Hematopoietic multipotent progenitor cell treated with erythropoietin and hydrocortisone succinate and interleukin-3 and kit ligand, for 15 days (in vitro differentiated cells): ENCODE measurements around the gene AHNAK2.
A peak's percentile ranks its signal among the peaks of the same experiment; 100 is the strongest.
"Not testable (repeated sequence)": the region's sequence is repeated elsewhere in the genome, so short reads cannot be mapped to it uniquely, and the experiment has no call there.

Experiments used
- DNase-seq: peaks from one replicate; pipeline ENCODE4 v3.0.0-alpha.2; 2015; ENCODE audit warnings: low spot score

AHNAK2 gene

DNA sequence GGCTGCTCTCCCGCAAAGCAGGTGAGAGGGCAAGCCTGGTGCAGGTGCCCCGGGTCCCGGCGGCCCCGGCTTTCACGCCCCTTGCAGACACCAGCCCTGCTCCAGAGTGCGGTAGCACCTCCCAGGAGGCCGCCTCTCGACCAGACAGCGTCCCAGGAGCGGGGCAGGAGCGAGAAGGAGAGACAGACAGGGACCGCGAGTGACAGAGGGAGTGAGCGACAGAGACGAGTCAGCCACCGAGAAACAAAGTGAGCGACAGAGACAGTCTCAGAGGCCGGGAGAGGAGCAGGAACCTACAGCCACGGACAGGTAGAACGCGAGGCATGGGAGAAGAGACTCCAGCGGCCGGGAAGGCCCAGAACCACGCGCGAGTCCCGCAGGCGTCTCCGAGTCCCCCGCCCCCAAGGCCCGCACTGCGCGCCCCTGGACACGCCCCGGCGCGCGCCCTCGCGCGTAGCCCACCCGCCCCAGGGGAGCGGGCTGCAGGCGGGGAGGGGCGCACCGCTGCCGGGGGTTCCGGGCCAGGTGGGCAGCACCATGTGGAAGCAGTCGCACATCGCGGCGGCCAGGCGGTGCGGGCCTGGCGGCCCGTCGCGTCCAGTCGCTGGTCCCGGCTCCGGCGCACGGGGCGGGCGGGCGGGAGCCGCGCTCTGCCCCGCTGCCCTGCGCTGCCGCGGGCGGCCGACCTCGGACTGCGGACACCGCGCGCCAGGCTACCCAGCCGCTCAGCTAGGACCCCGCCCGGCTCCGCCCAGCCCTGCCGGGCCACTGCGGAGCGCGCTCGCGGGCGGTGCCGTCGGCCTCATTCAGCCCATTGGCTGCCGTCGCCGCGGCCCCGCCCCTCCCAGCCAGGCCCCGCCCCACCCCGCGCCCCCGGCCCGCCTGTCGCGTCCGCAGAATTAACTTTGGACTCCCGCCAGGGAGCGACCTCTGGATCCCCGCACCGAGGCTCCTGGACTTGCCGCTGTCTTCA is at the start of gene AHNAK2:
TSS of gene AHNAK2 (minus strand) at position 694 of the 973 bp plus-strand sequence. CDS start at position 557, 137 bp downstream.
- peak; percentile 61 for DNase-seq

DNA sequence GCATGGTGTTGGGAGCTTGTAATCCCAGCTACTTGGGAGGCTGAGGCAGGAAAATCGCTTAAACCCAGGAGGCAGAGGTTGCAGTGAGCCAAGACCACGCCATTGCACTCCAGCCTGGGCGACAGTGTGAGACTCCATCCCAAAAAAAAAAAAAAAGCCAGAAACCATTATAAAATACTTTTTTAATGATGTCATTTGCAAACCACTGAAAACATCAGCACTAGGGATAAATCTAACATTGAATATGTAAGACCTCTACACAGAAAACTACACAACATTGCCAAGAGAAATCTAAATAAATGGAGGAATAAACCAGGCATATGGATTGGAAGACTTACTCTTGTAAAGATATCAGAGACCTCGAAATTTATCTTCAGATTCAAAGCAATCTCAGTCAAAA is 49.5 kb upstream of the AHNAK2 start:
- DNase-seq: not testable (repeated sequence)

DNA sequence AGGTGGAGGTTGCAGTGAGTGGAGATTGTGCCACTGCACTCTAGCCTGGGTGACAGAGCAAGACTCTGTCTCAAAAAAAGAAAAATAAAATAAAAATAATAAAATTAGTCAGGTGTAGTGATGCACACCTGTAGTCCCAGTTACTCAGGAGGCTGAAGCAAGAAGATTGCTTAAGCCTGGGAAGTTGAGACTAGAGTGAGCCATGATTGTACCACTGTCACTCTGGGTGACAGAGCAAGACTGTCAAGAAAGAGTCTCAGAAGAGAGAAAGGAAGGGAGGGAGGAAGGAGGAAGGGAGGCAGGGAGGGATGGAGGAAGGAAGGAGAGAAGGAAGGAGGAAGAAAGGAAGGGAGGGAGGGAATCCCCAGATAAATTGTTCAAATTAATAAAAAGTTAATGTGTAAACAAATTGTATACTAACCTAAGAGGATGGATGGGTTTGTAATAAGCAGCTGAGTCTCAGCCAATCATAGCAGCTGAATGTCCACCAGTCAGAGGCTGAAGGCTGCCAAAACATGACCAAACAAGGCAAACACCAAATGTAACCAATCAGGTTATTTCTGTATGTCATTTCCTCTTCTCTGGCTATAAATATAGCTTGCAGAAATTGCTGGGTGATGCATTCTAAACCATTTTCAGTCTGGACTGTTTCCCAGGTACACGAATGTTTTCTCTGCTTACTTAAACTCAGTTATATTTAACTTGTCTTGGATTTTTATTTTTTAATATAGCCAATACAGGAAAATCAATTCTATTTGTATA is 48.8 kb upstream of the AHNAK2 start:
- no peak for DNase-seq

DNA sequence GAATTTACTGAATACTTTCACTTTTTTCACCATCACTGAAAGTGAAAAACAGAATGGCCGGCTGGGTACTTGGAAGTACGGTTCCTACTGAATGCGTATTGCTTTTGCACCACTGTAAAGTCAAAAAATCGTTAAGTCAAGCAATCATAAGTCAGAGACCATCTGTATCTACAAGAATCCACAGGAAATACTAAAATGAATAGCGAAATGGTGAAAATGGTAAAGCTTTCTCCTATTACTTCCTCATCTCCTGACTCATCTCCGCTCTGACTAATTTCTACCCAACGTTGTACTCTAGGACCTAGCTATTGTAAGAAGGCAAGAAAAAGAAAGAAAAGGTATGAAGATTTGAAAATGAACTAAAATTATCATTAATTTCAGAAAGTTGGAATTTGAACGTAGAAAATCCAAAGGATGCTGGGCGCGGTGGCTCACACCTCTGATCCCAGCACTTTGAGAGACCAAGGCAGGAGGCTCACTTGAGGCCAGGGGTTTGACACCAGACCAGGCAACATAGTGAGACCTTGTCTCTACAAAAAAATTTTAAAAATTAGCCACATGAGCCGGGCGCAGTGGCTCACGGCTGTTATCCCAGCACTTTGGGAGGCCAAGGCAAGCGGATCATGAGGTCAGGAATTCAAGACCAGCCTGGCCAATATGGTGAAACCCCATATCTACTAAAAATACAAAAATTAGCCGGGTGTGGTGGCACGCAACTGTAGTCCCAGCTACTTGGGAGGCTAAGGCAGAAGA is 48.0 kb upstream of the AHNAK2 start:
- DNase-seq: no peak

DNA sequence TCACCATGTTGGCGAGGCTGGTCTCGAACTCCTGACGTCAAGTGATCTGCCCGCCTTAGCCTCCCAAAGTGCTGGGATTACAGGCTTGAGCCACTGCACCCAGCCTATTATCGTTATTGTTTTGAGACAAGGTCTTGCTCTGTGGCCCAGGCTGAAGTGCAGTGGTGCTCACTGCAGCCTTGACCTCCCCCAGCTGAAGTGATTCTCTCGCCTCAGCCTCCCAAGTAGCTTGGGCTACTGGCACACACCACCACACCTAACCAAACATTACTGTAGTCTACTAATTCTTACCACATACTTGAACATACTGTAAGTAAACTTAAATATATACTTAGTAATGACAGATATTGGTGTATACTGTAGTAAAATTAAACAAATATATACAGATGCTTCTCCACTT is 47.3 kb upstream of the AHNAK2 start:
- DNase-seq: no peak

DNA sequence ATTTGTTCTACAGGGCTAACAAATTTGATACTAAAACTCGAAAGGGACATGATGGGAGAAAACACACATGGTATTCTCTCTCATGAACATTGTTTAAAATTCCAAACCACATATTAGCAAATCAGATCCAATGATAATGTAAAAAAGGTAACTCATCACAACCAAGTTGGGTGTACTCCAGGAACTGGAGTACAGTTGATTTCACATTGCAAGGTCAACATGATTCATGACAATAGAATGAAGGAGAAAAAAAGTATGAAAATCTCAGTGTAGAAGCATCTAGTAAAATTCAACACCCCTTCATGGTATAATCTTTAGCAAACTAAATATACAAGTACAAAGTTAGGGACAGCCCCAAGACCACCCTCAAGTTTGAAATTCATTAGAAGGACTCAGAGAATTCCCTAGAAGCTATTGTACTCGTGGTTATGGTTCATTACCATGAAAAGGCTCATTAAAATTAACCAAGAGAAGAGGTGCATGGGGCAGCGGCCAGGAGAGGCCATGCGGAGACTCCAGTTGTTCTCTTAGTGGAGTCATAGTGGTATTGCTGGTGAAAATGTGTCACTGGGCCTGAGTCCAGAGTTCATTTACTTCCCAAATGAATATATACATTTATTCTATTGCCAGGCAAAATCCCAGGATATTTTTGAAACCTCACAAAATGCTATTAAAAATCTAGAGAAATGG is 45.8 kb upstream of the AHNAK2 start:
- DNase-seq: no peak

DNA sequence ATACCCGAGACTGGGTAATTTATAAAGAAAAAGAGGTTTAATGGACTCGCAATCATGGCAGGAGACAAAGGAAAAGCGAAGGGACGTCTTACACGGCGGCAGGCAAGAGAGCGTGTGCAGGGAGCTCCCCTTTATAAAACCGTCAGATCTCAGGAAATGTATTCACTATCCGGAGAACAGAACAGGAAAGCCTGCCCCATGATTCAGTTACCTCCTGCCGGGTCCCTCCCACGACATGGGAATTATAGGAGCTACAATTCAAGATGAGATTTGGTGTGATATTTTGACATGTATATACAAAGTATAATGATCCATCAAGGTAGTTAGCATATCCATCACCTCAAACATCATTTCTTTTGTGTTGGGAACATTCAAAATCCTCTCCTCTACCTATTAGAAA is 45.0 kb upstream of the AHNAK2 start:
- no peak for DNase-seq

DNA sequence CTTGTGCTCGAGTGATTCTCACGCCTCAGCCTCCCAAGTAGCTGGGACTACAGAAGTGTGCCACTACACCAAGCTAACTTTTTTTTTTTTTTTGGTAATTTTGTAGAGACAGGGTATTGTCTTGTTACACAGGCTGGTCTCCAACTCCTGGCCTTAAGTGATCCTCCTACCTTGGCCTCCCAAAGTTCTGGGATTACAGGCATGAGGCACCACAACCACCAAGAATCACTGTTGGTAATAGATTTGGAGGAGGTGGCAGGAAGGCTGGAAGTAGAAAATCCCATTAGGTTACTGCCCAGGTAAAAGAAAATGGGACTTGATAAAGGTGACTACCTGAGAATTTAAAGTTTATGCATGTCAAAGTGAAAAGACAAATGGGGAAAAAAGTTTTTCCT is 44.1 kb upstream of the AHNAK2 start:
- DNase-seq: no peak

DNA sequence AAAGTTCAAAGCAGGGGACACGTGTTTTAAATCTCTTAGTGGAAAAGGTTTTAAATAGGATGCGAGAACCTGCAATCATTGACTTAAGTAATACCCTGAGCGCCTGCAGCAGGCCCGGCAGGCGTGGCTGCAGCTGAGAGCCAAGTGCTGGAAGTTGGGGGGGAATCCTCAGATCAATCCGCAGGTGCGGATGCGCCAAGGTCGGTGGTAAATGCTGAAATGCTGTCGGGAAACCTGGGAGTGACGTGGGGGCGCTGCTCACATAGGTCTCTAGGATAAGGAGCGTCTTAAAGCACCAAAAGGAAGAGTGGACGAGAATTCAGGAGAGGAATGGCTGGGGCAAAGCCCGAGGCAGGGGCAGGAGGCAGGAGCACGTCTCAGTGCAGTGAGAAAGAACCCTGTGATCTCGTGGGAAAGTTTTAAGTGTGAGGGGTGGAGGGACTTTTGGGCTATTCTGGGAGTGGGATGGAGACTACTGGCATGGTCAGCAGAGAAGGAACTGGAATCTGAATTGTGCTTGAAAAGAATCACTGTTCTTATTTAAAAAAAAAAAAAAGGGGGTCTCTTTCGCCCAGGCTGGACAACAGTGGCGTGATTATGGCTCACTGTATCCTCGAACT is 43.6 kb upstream of the AHNAK2 start:
- DNase-seq: no peak

DNA sequence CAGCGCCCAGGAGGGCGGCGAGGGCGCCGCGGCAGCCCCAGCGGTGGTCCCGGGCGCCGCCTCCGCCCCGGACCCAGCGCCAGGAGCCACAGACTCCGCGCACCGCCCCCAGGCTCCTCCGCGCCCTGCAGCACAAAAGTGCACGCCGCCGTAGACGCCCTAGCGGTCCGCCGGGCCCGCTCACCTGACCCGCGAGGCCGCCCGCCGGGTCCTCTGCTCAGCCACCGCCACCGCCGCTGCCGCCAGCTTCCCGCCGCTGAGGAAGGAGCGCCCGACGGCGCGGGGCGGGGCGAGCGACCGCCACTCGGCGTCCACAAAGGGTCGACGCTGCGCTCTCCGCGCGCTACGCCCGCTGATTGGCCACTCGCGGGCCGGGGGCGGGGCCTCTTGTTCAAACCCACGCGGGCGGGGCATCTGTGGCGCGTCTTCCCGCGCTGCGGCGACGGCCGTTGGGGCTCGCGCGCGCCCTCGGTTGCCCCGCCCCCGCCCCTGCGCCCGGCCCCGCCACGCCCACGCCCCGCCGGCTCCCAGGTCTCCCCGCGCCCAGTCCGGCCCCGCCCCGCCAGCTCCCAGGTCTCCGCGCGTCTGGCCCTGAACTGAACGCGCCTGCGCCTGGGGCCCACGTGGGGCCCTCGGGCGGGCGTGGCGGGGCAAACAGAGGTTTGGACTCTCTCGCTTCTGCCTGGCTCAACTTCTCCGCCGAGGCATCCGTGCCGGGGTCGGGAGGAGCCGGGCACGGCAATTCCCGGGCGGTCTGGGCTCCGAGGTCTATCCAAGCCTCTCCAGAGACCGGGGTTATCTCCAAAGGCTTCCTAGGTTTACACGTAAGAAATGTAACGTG is 42.9 kb upstream of the AHNAK2 start, which contains the start of gene CDCA4:
TSS of gene CDCA4 (minus strand) at position 269 of the 841 bp plus-strand sequence. CDS start 9,154 bp downstream, outside the sequence.
- peak; percentile 97 for DNase-seq

DNA sequence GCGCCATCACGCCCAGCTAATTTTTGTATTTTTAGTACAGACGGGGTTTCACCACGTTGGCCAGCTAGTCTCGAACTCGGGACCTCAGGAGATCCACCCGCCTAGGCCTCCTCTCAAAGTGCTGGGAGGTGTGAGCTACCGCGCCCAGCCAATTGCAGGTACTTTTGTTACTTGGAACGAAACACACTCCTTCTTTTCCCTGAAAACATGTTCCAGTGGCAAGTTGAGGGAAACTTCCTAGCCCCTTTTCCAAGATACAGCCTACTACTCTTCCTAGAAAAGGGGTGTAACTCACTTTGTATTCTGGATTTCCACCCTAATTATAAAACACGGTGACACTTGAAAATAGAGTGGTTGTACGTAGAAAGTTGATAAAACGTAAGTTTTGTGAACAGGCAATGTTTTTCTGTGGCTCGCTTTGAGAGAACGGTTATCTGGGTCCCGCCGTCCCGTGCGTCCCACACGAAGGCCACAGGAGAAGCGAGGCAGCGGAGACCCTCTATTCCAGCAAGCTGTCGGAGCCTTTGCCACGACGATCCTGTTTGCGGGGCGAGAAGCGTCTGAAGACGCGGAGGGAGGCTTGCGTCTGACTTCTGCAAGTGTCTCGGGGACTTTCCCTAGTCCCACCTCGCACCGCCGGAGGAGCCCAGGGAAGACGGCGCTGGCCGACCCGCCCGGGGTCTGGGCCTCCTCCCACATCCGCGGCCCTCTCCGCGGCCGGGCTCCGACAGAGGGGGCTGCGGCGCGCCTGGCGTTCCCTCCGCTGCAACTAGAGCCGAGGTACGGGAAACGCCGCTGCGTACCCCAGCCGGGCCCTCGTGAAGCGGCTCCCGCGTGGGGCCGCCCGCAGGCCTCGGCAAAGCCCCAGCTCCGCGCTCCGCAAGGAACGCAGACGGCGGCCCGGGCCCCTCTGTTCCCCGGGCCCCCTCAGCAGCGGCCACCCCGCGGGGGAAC is 42.0 kb upstream of the AHNAK2 start:
- DNase-seq: peak; percentile 32

DNA sequence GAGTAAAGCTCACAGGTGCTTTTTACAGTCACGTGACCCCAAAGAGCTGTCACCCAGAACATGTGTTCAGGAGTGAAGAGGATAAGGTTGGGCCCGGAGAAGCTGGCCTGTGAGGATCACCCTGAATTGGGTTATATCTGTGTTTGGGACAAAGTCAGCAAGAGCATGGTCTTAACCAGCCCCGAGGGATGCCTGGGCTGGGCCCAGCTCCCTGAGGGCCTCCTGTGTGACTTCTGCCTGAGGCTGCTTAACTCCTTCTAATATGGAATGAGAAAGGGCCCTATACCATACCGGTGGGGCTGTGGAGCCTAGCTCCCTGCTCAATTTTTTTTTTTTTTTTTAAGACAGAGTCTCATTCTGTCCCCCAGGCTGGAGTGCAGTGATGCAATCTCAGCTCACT is 40.2 kb upstream of the AHNAK2 start:
- DNase-seq: no peak

DNA sequence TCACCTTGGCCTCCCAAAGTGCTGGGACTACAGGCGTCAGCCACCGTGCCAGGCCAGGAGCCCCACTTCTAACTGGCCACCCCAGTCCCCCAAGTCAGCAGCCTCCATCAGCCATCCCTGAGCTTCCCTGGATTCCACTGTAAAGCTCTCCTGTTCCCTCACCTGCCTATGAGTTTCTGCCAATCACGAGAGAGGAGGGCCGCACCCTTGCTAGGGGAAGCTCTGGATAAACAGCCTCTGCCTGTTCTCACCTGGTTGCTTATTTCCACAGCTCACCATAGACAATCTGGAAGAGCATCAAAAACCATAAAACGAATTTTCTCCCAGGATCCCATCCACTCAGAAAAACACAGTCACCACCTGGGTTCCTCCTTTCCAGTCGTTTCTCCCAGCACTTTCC is 37.7 kb upstream of the AHNAK2 start:
- DNase-seq: no peak

DNA sequence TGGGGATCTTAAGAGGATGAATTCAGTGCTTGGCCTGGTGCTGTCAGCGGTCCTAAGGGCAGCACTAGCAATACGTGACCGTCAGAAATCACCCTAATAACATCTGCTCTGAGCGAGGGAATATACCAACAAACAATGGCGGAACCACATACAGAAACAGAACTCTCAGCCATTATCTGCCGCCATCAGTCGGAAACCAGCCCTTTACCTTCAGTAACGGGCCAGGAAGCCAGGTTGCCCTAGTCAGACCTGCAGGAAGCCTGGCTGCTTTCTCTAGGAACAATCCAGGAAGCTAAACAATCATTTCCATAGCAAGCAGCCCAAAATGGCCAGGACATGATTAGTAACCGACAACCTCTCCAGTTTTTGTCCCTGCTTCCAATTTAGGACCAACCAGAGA is 37.1 kb upstream of the AHNAK2 start:
- DNase-seq: no peak

DNA sequence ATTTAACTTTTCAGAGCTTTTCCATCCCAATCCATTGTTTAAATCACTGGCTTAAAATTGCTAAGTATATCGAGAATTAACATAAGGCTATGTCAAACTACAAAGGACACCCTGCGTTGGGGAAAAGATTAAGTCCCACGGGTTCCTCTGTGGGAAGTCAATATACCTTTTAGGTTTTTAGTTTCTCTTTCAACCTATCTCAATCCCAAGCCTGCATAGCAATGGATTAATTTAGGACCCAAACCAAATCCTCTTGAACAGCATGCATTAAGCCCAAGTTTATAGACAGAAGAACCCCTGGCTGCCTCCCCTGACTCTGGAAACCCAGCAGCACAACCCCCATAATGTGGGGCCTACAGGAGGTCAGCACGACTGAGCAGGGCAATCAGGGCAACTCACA is 36.5 kb upstream of the AHNAK2 start:
- no peak for DNase-seq

DNA sequence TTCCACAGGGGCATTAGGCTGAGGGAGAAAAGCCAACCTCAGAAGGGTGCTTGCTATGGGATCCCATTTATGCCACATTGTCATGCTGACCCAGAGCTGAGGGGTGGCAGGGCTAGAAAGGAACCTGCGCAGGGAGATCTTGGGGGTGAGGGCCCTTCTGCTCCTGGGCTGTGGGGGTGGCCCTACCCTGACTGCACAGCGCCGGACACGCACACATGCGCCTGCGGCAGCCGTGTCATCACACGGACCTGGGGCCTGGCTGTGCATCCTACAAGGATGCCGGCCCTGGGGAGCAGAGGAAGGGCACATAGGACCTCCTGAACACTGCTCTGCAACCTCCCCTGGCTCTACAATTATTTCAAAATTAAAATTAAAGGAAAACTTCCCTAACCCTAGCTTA is 35.9 kb upstream of the AHNAK2 start:
- no peak for DNase-seq

DNA sequence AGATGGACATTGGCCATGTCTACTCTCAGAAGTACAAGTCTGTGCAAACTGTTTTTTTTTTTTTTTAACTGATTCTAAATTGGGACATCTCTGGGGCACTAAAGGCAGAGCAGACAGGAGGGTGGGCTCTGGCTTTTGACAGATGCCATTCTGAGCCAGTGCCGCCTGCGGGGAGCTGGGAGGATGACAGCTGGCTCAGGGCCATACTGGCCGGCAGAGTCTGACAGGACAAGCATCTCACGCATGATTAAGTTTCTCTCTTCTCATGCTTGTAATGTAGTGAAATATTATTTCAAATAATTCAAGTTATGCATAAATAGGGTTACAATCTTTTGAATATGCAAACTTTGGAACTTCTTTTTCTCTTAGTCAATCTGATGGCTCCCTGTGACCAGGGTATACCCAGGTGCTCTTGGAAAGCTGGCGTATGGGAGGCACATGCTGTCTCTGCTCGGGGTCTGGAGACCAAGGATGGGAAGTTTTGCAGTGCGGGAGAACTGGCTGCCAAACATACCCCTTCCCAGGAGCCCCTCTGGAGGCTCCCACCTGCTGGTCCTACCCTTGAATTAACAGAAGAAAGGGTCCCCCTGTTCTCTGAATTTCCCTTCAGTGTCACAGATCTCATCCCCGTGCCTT is 35.1 kb upstream of the AHNAK2 start:
- DNase-seq: no peak

DNA sequence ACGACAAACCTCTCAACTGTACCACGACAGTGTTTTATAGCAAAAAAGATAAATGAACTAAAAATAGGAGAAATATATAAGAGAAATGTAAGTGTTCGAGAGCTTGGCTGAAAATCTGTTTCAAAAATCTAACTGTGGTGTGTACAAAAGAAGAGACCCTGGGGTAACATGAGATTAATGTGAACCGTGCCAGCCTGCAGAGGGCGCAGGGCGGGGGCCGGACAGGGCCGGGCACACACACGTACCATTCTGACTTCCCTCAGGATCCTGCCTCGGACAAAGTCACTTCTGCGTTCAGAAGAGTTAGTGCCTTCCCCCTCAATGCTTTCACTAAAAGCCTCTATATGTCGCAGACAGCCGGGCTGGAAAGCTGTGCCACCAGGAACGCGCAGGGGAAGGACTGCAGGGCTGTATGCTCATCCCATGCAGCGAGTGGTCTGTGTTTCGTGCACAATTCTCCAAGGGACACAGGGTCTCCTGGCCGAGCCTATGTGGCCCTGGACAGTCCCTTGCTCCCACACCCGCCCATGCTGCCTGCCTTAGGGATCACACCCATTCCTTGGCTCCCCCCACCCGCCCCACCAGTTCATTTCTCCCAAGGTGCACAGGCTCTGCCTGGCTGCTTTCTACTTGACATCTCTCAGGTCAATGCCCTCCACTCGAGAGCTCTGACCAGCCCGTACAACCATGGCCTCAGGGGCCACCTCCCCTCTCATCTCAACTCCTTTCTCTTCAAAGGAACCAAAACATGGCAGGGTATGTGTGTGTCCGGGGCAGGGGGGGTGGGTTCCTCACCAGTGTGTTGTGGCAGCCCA is 34.2 kb upstream of the AHNAK2 start:
- DNase-seq: no peak
